K562 (cell line): ENCODE measurements around the gene ATF1. TPM values are rescaled to one million over a fixed set of nuclear protein-coding genes. Genes with fewer than 3 reads are reported as not detected.

Source experiments
- ATAC-seq: fragments of 200-7000 bp; cut with Tn5 transposase; 3 replicates; pipeline ENCODE4 v1.9.1; 2020; ENCODE audit warnings: moderate library complexity
- BruUV-seq: library from RNA; stranded (reverse); fragments of 400-500 nt; replicated peaks from 2 replicates; lab custom pipeline; 2021; lab: Mats Ljungman, UMichigan
- CTCF ChIA-PET: fragments of 300-600 bp; formaldehyde crosslinking; extraction: SDS; loops from one replicate; lab custom pipeline; 2021; ENCODE audit warnings: low intra/inter-chr PET ratio; lab: Yijun Ruan, JAX
- POLR2A ChIA-PET: fragments of 300-600, 350-650 bp; sonication (Branson Sonifier 250); formaldehyde crosslinking; extraction: SDS; loops from one replicate; lab custom pipeline; 2021; ENCODE audit warnings: antibody characterized with exemption, inconsistent platforms; lab: Yijun Ruan, JAX
- DNase-seq, 4 experiments: peaks; one replicate each; pipeline versions ENCODE4 v3.0.0 to v3.0.0-alpha.2; 2011 to 2018; ENCODE audit warnings: low spot score in 3 of 4, mixed read lengths in 3 of 4; ENCODE audit errors: extremely low read depth in 1 of 4
- FAIRE-seq: peaks from 2 replicates; lab custom pipeline; 2011; peaks lifted over from hg19 to GRCh38; lab: Jason Lieb, UNC
- H2AFZ ChIP-seq: 2 replicates; pipeline ENCODE4 v1.6.0; 2011; ENCODE audit warnings: low read depth, low read length, control low read depth, inconsistent platforms
- H3K27ac ChIP-seq: fragments of 200-600 bp; 3 replicates; pipeline ENCODE4 v1.8.0; 2011; ENCODE audit warnings: low read depth, mild to moderate bottlenecking, control low read depth, inconsistent platforms, low read length, moderate library complexity, mixed read lengths; ENCODE audit errors: extremely low read depth
- H3K27me3 ChIP-seq, 2 experiments: fragments of 300-600 bp in 1 of 2; 2 replicates in 1 of 2; 3 replicates in 1 of 2; pipeline versions ENCODE4 v1.6.0 to v1.8.0; 2011; ENCODE audit warnings: inconsistent platforms in 2 of 2, low read length in 2 of 2, mild to moderate bottlenecking in 1 of 2, mixed read lengths in 1 of 2, moderate library complexity in 1 of 2; ENCODE audit not compliant: control insufficient read depth in 2 of 2, insufficient read depth in 2 of 2
- H3K36me3 ChIP-seq: fragments of 300-600 bp; 3 replicates; pipeline ENCODE4 v1.8.0; 2011; ENCODE audit warnings: mild to moderate bottlenecking, low read length, inconsistent platforms; ENCODE audit not compliant: control insufficient read depth, insufficient read depth
- H3K4me1 ChIP-seq, 2 experiments: fragments of 200-600 bp in 1 of 2; replicated peaks in 1 of 2; 2 replicates in 1 of 2; 3 replicates in 1 of 2; pipeline versions ENCODE4 v1.5.1 to v1.8.0; 2011; ENCODE audit warnings: inconsistent platforms in 2 of 2, low read length in 2 of 2, mild to moderate bottlenecking in 1 of 2, mixed read lengths in 1 of 2, moderate library complexity in 1 of 2; ENCODE audit not compliant: control insufficient read depth in 2 of 2, insufficient read depth in 2 of 2
- H3K4me2 ChIP-seq: 2 replicates; pipeline ENCODE4 v1.6.1; 2011; ENCODE audit warnings: low read length, control low read depth, inconsistent platforms, mixed read lengths; ENCODE audit not compliant: insufficient read depth
- H3K4me3 ChIP-seq: fragments of 200-600 bp; sonication (generic), shearing (Covaris generic); 2 replicates; pipeline ENCODE4 v1.5.1; 2016; ENCODE audit warnings: control low read depth, inconsistent platforms
- H3K79me2 ChIP-seq: fragments of 200-600 bp; 3 replicates; pipeline ENCODE4 v1.8.0; 2011; ENCODE audit warnings: low read length, inconsistent platforms; ENCODE audit not compliant: control insufficient read depth, insufficient read depth
- H3K9ac ChIP-seq, 2 experiments: 2 replicates each; pipeline versions ENCODE4 v1.6.0 to v1.6.1; 2011; ENCODE audit warnings: low read depth in 2 of 2, low read length in 2 of 2, control low read depth in 1 of 2, inconsistent platforms in 1 of 2, mild to moderate bottlenecking in 1 of 2, mixed read lengths in 1 of 2; ENCODE audit not compliant: insufficient read depth in 1 of 2
- H3K9me1 ChIP-seq: one replicate; pipeline ENCODE4 v1.6.0; 2011; ENCODE audit warnings: inconsistent platforms, mild to moderate bottlenecking, low read length, moderate library complexity; ENCODE audit not compliant: control insufficient read depth, insufficient read depth
- H3K9me3 ChIP-seq: replicated peaks from 2 replicates; pipeline ENCODE4 v1.5.1; 2011; ENCODE audit warnings: low read depth, low read length, inconsistent platforms; ENCODE audit not compliant: control insufficient read depth, insufficient read depth
- H4K20me1 ChIP-seq: replicated peaks from 2 replicates; pipeline ENCODE4 v1.6.1; 2011; ENCODE audit warnings: low read length, inconsistent platforms, mixed read lengths; ENCODE audit not compliant: control insufficient read depth, insufficient read depth
- C11orf30 ChIP-seq: fragments of 450-650 bp; IDR thresholded peaks from 2 replicates; pipeline ENCODE4 v1.6.1; 2016; ENCODE audit warnings: low read depth, mild to moderate bottlenecking
- CBX1 ChIP-seq: sonication (generic); IDR thresholded peaks from 2 replicates; pipeline ENCODE4 v1.6.1; 2016; ENCODE audit warnings: antibody characterized with exemption, low read depth, mild to moderate bottlenecking
- CCAR2 ChIP-seq: fragments of 200-400 bp; formaldehyde crosslinking; IDR thresholded peaks from 2 replicates; pipeline ENCODE4 v1.6.1; 2017; ENCODE audit warnings: mild to moderate bottlenecking, low read depth, low read length
- SIN3A ChIP-seq, 2 experiments: fragments of 150-350 bp in 1 of 2; IDR thresholded peaks; 2 replicates each; pipeline ENCODE4 v1.6.1; 2011 to 2016; ENCODE audit warnings: borderline replicate concordance in 2 of 2, low read depth in 2 of 2, low read length in 2 of 2, mild to moderate bottlenecking in 2 of 2, moderate library complexity in 2 of 2; ENCODE audit not compliant: control insufficient read depth in 1 of 2
- SMARCE1 ChIP-seq: fragments of 450-650 bp; IDR thresholded peaks from 2 replicates; pipeline ENCODE4 v1.7.1; 2016; ENCODE audit warnings: mild to moderate bottlenecking
- SNRNP70 ChIP-seq: fragments of 200-400 bp; formaldehyde crosslinking; optimal IDR thresholded peaks from 2 replicates; pipeline ENCODE3; 2017; ENCODE audit warnings: low read depth, low read length
- TFAP4 ChIP-seq: sonication (generic); formaldehyde crosslinking; IDR thresholded peaks from 2 replicates; pipeline ENCODE4 v1.8.0; 2022; ENCODE audit warnings: missing genetic modification reagents, mild to moderate bottlenecking, moderate library complexity, borderline replicate concordance
- ZNF316 ChIP-seq: fragments of 450-650 bp; IDR thresholded peaks from 2 replicates; pipeline ENCODE4 v1.6.1; 2016
- WGBS: fragments of 100-300 bp; shearing (Covaris generic); methylation state at CpG from one replicate; pipeline ENCODE4 v1.1.6; 2016; ENCODE audit warnings: low coverage, mixed read lengths; ENCODE audit not compliant: insufficient coverage; ENCODE audit errors: missing lambda C conversion rate; 5-methylcytosine and 5-hydroxymethylcytosine counted together
- in situ Hi-C: fragments of 300-500 bp; cut with MboI; formaldehyde crosslinking; loops from 4 replicates; pipeline ENCODE4 v1.15.0; 2018; ENCODE audit warnings: inconsistent platforms, mixed read lengths
- intact Hi-C: fragments of 100-400 bp; cut with micrococcal nuclease; formaldehyde crosslinking; loops from 2 replicates; pipeline ENCODE4 v1.14.2; 2022
- polyA plus RNA-seq, 8 experiments: library from polyadenylated mRNA; depleted of rRNA in 4 of 8; stranded (reverse) in 5 of 8; unstranded in 3 of 8; fragments of >200 nt; fragmentation: Nextera tagmentation in 2 of 8; fragmentation: Illumina TruSeq in 1 of 8; extraction: Ambion mirVana in 2 of 8; extraction: Trizol in 1 of 8; gene quantifications; 2 replicates each; pipeline versions ENCODE4 v1.2.1 to v1.2.3, GENCODE V29; 2011 to 2014; ENCODE audit warnings: inconsistent platforms in 1 of 8, missing spikeins in 1 of 8
- total RNA-seq, 7 experiments: library from RNA; depleted of rRNA in 6 of 7; stranded (reverse); fragments of >200 nt in 6 of 7; fragmentation: Illumina TruSeq in 2 of 7; extraction: Trizol in 2 of 7; gene quantifications; 2 replicates each; pipeline versions ENCODE4 v1.2.1 to v1.2.3, GENCODE V29; 2011 to 2021; ENCODE audit warnings: low replicate concordance in 1 of 7

The ATF1 gene
- total and polyA plus RNA-seq, 9 of the 15 experiments (the other 6 are each of a cell fraction or from before 2014, with no cell fraction given), result 19.8 to 83.5 (median 51.4) TPM

GRCh38 chr12:50723865-50724264, 40.0 kb upstream of the ATF1 start:
- H3K9ac ChIP-seq, result no peak overlapping the region
- no peak for ATAC-seq
- peaks cover 73% of the 10 kb centered on the region; the same call in 2 of the 3 replicates for H3K36me3 ChIP-seq
- BruUV-seq, result no TSS peak
- no peak overlapping the region for H3K4me2 ChIP-seq
- no peak overlapping the region for H3K4me3 ChIP-seq
- peak; percentile 34; the same call in 1 of the 2 replicates for TF ChIP-seq C11orf30
- TF ChIP-seq TFAP4, result no peak
- TF ChIP-seq SIN3A (IDR thresholded peaks at IDR 0.05; ENCODE audit: borderline replicate concordance in 2 of 2, control insufficient read depth in 1 of 2, low read depth in 2 of 2, low read length in 2 of 2), result no peak
- no peak for TF ChIP-seq CBX1
- peak; percentile 33; the same call in 1 of the 2 replicates for TF ChIP-seq ZNF316
- TF ChIP-seq CCAR2, result no peak
- no peak for TF ChIP-seq SNRNP70
- no peak for TF ChIP-seq SMARCE1
- TF ChIP-seq, all 486 proteins: peak for 2
- Histone ChIP-seq H3K79me2 (no peaks in the 10 kb centered on the region), H3K27me3 (no peaks in the 10 kb centered on the region), H3K4me1 (no peaks in the 10 kb centered on the region; a peak in 1 of 5 replicates), H4K20me1 (no peaks in the 10 kb centered on the region), H3K9me3 (no peaks in the 10 kb centered on the region), H2AFZ (no peak overlapping the region), H3K27ac (no peak overlapping the region), H3K9me1 (no peaks in the 10 kb centered on the region)
- intact Hi-C loops (no loop called here), in situ Hi-C loops (no loop called here)
- DNase-seq (no peak), FAIRE-seq (no peak)
- 36% methylated on average over 1 of the region's 1 CpG for WGBS
- ChIA-PET CTCF (no interaction called here), POLR2A (no interaction called here)
